NCI-H128 (cell line): ENCODE results near the gene CADM2.
"Not testable (repeated sequence)": the region's sequence is repeated elsewhere in the genome, so short reads cannot be mapped to it uniquely, and the experiment has no call there.

ENCODE experiments used
- DNase-seq: peaks from one replicate; lab custom pipeline; 2025; ENCODE audit not compliant: unreplicated experiment; lab: John Stamatoyannopoulos, UW

The CADM2 gene

GRCh38 chr3:85881833-85882393, 923.1 kb downstream of the CADM2 start:
- no peak for DNase-seq

DNA sequence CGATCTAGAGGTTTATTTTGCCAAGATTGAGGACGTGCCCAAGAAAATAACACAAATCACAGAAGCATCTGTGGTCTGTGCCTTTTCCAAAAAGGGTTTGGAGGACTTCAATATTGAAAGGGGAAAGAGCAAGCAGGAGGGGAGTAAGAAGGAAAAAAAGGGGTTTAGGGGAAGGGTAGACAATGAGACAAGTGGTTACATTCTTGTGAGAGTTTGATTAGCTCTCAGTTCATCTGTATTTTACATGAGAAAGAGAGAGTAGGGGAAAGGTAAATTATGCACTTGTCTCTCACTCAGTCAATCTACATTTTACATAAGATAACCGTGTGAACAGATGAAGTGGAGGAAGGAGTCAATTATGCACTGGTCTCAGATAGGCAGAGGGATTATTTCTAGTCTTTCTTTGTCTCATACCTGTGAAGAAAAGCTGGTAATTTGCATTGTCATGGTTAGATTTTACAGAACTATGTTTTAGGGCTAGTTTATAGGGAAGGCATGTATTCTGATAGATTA, 931.3 kb downstream of the CADM2 start:
- DNase-seq = no peak

- no peak for DNase-seq
Observed at GRCh38 chr3:85903434-85903833, 944.6 kb downstream of the CADM2 start.

DNA sequence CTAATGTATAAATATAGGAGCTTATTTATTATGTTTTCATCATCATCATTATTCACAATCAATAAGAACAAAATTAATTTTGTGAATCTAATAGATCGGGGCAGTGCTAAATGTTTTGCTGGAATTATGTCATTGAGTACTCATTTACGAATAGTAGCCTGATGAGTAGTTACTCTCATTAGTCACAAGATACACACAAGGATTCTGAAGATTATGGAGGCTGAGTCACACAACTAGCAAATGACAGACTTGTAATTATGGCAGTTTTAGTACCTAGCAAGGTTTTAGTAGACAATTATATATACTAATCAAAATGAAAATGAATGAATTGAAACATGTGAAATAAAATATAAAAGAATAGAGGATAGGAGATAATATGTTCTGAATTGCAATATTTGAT, 954.2 kb downstream of the CADM2 start:
- no peak for DNase-seq

DNA sequence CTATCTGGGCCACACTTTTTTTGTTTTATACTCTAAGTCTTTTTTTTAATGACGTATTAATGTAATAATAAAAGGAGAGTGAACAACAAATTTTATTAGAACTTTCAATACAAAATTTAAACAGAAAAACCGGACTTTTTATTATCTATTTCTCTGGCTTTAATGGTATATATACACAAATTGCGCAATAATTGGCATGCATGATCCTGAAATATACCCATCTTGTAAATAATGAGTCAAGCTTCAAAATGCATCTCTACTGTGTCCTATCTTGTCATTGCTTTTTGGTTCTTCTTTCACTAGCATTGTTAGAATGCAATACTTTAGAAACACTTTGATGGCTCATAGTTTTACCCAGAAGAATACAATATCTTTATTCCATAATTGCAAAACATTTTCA, 963.6 kb downstream of the CADM2 start:
- DNase-seq = no peak

DNA sequence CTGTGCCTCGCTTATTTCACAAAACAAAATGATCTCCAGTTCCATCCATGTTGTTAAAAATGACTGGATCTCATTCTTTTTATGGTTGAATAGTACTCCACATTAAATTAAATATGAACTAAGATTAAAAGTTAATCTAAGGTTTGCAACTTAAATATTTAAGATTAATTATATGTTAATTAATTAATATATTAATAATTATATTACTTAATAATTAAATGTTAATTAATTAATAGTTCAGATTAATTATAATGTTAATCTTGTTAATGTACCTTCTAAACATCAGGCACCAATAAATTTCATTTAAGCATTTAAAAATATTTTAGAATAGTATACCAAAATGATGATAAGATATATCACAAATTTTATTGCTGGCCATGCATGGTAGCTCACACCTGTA, 971.9 kb downstream of the CADM2 start:
- DNase-seq = no peak

DNA sequence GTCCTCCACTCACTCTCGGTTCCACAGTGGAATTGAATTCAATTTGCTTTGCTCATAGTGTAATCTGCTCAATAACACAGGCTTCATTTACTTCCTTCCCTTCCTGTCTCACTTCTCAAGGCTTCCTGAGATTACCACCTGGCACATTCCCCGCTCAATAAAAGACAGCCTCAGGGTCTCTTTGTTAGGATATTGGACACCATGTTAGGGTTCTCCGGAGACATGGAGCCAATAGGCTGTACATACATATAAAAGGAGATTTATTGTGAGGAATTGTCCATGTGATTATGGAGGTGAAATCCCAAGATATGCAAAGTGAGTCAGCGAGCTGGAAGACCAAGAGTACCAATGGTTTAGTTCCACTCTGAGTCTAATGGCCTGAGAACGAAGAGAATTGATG, 974.5 kb downstream of the CADM2 start:
- no peak for DNase-seq

GRCh38 chr3:85935171-85935570, 976.4 kb downstream of the CADM2 start:
- DNase-seq = no peak

DNA sequence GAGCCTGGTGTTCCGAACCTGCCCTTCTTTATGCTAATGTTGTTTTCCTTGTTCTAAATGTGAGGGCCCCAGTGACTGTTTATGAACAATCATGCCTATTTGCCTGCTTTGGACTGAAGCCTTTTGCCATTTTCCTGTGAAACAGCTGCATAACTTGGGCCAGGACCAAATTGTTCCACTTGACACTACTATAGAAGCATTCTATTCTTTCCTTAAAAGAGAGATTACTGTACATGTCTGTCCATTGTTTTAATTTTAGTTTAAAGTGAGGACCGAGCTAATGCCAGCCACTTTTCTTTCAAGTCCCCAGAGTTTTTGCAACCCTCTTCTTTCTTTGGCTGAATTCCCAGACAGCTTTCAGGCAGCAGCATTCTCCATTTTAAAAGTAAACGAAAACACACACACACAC, 980.3 kb downstream of the CADM2 start:
- peak; percentile 81 for DNase-seq

DNA sequence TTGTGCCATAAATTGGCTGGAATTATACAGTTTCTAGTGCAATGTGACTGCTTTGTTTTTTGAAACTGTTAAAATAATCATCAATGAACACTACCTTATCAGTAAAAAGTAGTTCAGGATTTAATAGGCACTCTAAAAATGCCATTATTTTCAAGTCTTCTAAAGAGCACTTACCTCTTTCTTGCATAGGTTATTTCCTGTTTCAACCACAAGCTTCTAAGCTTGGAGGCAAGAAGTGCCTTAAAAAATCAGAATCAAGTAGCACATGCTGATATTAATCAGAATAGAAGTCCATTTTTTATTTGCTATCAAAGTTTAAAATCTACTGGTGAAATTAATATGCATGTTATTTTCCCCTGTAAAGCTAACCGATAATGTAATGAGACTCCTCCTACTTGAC, 991.6 kb downstream of the CADM2 start:
- DNase-seq = no peak

GRCh38 chr3:85960793-85961192, 1002.0 kb downstream of the CADM2 start:
- no peak for DNase-seq

- DNase-seq = no peak
Observed at GRCh38 chr3:85977615-85978338, 1019.0 kb downstream of the CADM2 start.

- DNase-seq = no peak
Observed at GRCh38 chr3:85979034-85979433, 1020.2 kb downstream of the CADM2 start.

GRCh38 chr3:85989581-85989980, 1030.8 kb downstream of the CADM2 start:
- DNase-seq = not testable (repeated sequence)

DNA sequence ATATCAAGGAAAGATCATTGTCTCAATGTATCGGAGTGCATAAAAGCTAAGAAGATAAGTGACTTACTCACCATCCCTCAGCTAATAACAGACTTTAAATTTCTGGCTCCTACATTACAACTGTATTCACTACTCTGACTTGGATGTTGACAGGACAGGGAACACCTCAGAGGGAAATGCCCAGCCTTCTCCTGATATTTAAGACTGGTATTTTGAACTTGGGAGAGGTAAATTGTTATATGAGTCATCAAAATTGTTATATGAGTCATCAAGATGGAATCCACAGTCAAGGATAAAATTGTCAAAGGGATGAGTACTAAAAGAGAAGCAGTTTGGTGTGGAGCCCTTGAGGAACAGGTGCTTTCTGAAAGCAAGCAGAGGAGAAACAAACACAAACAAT, 1070.8 kb downstream of the CADM2 start:
- no peak for DNase-seq

DNA sequence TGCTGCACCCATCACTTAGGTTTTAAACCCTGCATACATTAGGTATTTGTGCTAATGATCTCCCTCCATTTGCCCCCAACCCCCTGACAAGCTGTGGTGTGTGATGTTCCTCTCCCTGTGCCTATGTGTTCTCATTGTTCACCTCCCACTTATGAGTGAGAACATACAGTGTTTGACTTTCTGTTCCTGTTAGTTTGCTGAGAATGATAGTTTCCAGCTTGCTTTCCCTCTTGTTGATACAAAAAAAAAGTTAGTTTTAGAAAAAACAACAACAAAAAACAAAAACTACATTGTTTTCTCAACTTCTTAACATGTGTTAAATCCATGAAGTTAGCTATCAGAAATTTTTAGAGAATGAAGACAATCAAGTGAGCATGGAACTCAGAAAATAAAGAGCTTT, 1079.1 kb downstream of the CADM2 start:
- DNase-seq = no peak

- no peak for DNase-seq
Observed at GRCh38 chr3:86046436-86047136, 1087.8 kb downstream of the CADM2 start.

DNA sequence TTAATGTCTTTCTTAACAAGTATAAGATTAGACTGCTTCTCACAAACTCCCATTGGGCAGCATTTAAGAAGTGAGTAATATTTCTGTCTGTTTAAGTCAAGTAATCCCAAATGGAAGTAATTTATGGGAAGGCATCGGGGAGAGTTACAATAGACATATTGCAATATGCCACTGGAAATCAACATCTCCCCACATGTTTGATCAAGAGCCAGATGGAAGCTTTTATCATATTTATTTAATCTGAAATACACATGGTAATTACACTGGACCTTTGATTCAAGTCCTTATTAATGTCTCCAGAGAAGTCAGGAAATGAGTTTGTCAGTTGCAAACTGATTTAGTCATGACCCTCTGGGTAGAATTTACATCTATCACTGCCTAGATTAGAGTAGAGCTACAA, 1088.4 kb downstream of the CADM2 start:
- DNase-seq = no peak

DNA sequence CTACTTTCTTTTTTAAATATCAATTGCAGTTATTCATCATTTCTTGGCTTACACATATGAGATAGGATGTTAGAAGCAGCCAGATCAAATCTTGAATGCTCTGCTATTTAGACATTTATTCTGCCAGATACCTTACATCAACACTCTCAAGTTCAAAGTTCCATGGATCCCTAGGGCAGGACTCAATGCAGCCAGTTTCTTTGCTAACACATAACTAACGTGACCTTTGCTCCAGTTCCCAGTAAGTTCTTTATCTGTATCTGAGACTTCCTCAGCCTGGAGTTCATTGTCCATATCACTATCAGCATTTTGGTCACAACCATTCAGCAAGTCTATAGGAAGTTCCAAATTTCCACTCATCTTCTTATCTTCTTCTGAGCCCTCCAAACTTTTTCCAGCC, 1092.3 kb downstream of the CADM2 start:
- no peak for DNase-seq

DNA sequence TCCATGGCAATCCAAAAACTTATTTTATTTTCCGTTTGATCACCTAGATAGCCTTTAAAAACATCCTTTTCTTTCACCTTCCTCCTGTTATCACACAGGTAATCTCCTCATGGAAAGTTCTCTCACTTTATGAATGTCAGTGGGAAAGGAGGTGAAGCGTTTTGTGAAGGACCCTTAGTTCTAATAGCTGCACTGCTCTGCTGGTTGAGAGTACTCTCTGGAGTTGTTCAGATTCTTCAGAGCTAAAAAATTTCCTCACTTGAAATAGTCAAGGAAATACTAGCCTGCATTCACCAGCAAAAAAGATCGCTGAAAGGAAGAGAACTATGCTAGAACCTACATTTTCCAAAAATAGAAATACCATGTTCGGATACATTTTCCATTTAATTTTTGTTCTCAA, 1097.2 kb downstream of the CADM2 start:
- DNase-seq = no peak

GRCh38 chr3:86056962-86057361, 1098.2 kb downstream of the CADM2 start:
- DNase-seq = no peak

GRCh38 chr3:86073799-86074198, 1115.0 kb downstream of the CADM2 start:
- DNase-seq = no peak
